Endothelial cell of umbilical vein (primary cell): Measurements from ENCODE around the gene VTI1A. TPM values are rescaled to one million over a fixed set of nuclear protein-coding genes. Genes with fewer than 3 reads are reported as not detected.

Experiments used
- BruUV-seq: library from RNA; stranded (reverse); fragments of 400-500 nt; replicated peaks from 2 replicates; lab custom pipeline; 2021; lab: Mats Ljungman, UMichigan
- CTCF ChIA-PET: fragments of 300-600, 350-600 bp; sonication (Branson Sonifier 250); formaldehyde crosslinking; loops from one replicate; lab custom pipeline; 2021; ENCODE audit warnings: antibody characterized with exemption, inconsistent platforms; lab: Charles Lee
- POLR2A ChIA-PET: fragments of 300-600, 350-600 bp; sonication (Branson Sonifier 250); formaldehyde crosslinking; loops from one replicate; lab custom pipeline; 2021; ENCODE audit warnings: antibody characterized with exemption, inconsistent platforms; lab: Charles Lee
- DNase-seq: peaks from one replicate; pipeline ENCODE4 v3.0.0-alpha.2; 2011; ENCODE audit warnings: low read depth, low spot score
- FAIRE-seq: peaks from 2 replicates; lab custom pipeline; 2011; peaks lifted over from hg19 to GRCh38; lab: Jason Lieb, UNC
- H2AFZ ChIP-seq: 2 replicates; pipeline ENCODE4 v1.6.0; 2012; ENCODE audit warnings: low read depth, low read length, control low read depth, inconsistent platforms
- H3K27ac ChIP-seq: 2 replicates; pipeline ENCODE4 v1.5.1; 2011; ENCODE audit warnings: low read depth, mild to moderate bottlenecking, control low read depth, low read length, moderate library complexity; ENCODE audit not compliant: insufficient read depth
- H3K27me3 ChIP-seq, 2 experiments: 2 replicates each; pipeline versions ENCODE4 v1.6.0 to v1.6.1; 2011; ENCODE audit warnings: low read length in 2 of 2, mixed read lengths in 1 of 2; ENCODE audit not compliant: control insufficient read depth in 2 of 2, insufficient read depth in 2 of 2
- H3K36me3 ChIP-seq, 2 experiments: 2 replicates in 1 of 2; 3 replicates in 1 of 2; pipeline ENCODE4 v1.5.1; 2011; ENCODE audit warnings: low read length in 2 of 2, mild to moderate bottlenecking in 1 of 2, moderate library complexity in 1 of 2; ENCODE audit not compliant: control insufficient read depth in 2 of 2, insufficient read depth in 2 of 2; ENCODE audit errors: extremely low read depth in 1 of 2
- H3K4me1 ChIP-seq: 3 replicates; pipeline ENCODE4 v1.5.1; 2011; ENCODE audit warnings: mild to moderate bottlenecking, low read length; ENCODE audit not compliant: control insufficient read depth, insufficient read depth; ENCODE audit errors: extremely low read depth
- H3K4me2 ChIP-seq: 2 replicates; pipeline ENCODE4 v1.6.1; 2011; ENCODE audit warnings: low read length, control low read depth, mixed read lengths; ENCODE audit not compliant: insufficient read depth
- H3K4me3 ChIP-seq, 3 experiments: fragments of 200-600 bp in 1 of 3; sonication (generic), shearing (Covaris generic) in 1 of 3; replicated peaks in 1 of 3; 2 replicates each; pipeline ENCODE4 v1.5.1; 2011 to 2016; ENCODE audit warnings: control low read depth in 3 of 3, low read length in 3 of 3, mild to moderate bottlenecking in 2 of 3, inconsistent platforms in 1 of 3, low read depth in 1 of 3, moderate library complexity in 1 of 3; ENCODE audit not compliant: insufficient read depth in 1 of 3
- H3K79me2 ChIP-seq: 2 replicates; pipeline ENCODE4 v1.6.0; 2012; ENCODE audit warnings: low read length, inconsistent platforms; ENCODE audit not compliant: control insufficient read depth, insufficient read depth
- H3K9ac ChIP-seq: replicated peaks from 2 replicates; pipeline ENCODE3; 2011; ENCODE audit warnings: low read length, control low read depth; ENCODE audit not compliant: insufficient read depth; ENCODE audit errors: extremely low read depth
- H3K9me1 ChIP-seq: replicated peaks from 3 replicates; pipeline ENCODE4 v1.6.0; 2011; ENCODE audit warnings: mild to moderate bottlenecking, low read length; ENCODE audit not compliant: control insufficient read depth, insufficient read depth; ENCODE audit errors: extremely low read depth
- H3K9me3 ChIP-seq: replicated peaks from 2 replicates; pipeline ENCODE4 v1.5.1; 2012; ENCODE audit warnings: low read length, inconsistent platforms; ENCODE audit not compliant: control insufficient read depth, insufficient read depth
- H4K20me1 ChIP-seq: replicated peaks from 2 replicates; pipeline ENCODE3; 2011; ENCODE audit warnings: mild to moderate bottlenecking, low read length; ENCODE audit not compliant: control insufficient read depth, insufficient read depth; ENCODE audit errors: extremely low read depth
- CTCF ChIP-seq, 2 donors: IDR thresholded peaks; 1 replicate in 1 of 2; 2 replicates in 1 of 2; pipeline ENCODE4 v1.5.1; 2011; ENCODE audit warnings: low read length in 2 of 2, mild to moderate bottlenecking in 2 of 2, moderate library complexity in 2 of 2, control low read depth in 1 of 2, inconsistent platforms in 1 of 2, low read depth in 1 of 2; ENCODE audit not compliant: insufficient read depth in 1 of 2; ENCODE audit errors: extremely low read depth in 1 of 2
- EZH2 ChIP-seq: IDR thresholded peaks from 2 replicates; pipeline ENCODE4 v1.6.1; 2012; ENCODE audit warnings: borderline replicate concordance, low read depth, mild to moderate bottlenecking, moderate library complexity, low read length, inconsistent platforms; ENCODE audit not compliant: severe bottlenecking
- FOS ChIP-seq: IDR thresholded peaks from 2 replicates; pipeline ENCODE4 v1.6.1; 2011; ENCODE audit warnings: mild to moderate bottlenecking, low read length, moderate library complexity, borderline replicate concordance; ENCODE audit not compliant: insufficient read depth
- GATA2 ChIP-seq: IDR thresholded peaks from 2 replicates; pipeline ENCODE4 v1.7.0; 2011; ENCODE audit warnings: low read depth, mild to moderate bottlenecking, moderate library complexity, mixed read lengths, low read length; ENCODE audit not compliant: insufficient read length, insufficient read depth
- JUN ChIP-seq: IDR thresholded peaks from 2 replicates; pipeline ENCODE4 v1.6.1; 2011; ENCODE audit warnings: borderline replicate concordance, low read depth; ENCODE audit not compliant: insufficient read length, insufficient read depth
- MYC ChIP-seq: IDR thresholded peaks from one replicate; pipeline ENCODE4 v1.6.1; 2011; ENCODE audit warnings: mild to moderate bottlenecking, low read depth, low read length
- POLR2A ChIP-seq: IDR thresholded peaks from 2 replicates; pipeline ENCODE4 v1.6.1; 2012; ENCODE audit warnings: low read depth, mild to moderate bottlenecking, control low read depth, low read length
- POLR2AphosphoS5 ChIP-seq: IDR thresholded peaks from 2 replicates; pipeline ENCODE4 v1.6.1; 2012; ENCODE audit warnings: low read depth, mild to moderate bottlenecking, control low read depth, low read length, moderate library complexity; ENCODE audit not compliant: insufficient read depth
- dilution Hi-C: fragments of 300-500 bp; cut with MboI; formaldehyde crosslinking; loops from one replicate; pipeline ENCODE4 v1.15.0; 2019; ENCODE audit warnings: low sequenced_read_pairs; ENCODE audit not compliant: extremely low pct_ligation_motif_present
- intact Hi-C: fragments of 100-400 bp; cut with micrococcal nuclease; formaldehyde crosslinking; loops from one replicate; pipeline ENCODE4 v1.10.0; 2022
- polyA plus RNA-seq, 4 experiments: library from polyadenylated mRNA; depleted of rRNA in 3 of 4; stranded (reverse) in 3 of 4; unstranded in 1 of 4; fragments of >200 nt; gene quantifications; 2 replicates each; pipeline versions ENCODE4 v1.2.1 to v1.2.3, GENCODE V29; 2011 to 2012; ENCODE audit warnings: missing spikeins in 1 of 4
- total RNA-seq: library from RNA; stranded (reverse); gene quantifications from 2 replicates; pipeline ENCODE4 v1.2.3, GENCODE V29; 2021
- TF ChIP-seq, protein P1 (sequence below): IDR thresholded peaks from 2 replicates; pipeline ENCODE4 v1.6.1; 2011; ENCODE audit not compliant: insufficient read depth, insufficient read length

The VTI1A gene
- total and polyA plus RNA-seq, 2 donors (not counting 3 experiments of a cell fraction or from before 2014, with no cell fraction given): 10.8 to 35.6 TPM

- Histone ChIP-seq H3K9me3 (no peaks in the 10 kb centered on the region), H3K27me3 (no peaks in the 10 kb centered on the region), H3K4me1 (no peaks in the 10 kb centered on the region), H4K20me1 (no peaks in the 10 kb centered on the region), H3K36me3 (no peaks in the 10 kb centered on the region), H3K79me2 (no peaks in the 10 kb centered on the region), H2AFZ (no peak overlapping the region), H3K9ac (no peak overlapping the region), H3K27ac (no peak overlapping the region), H3K4me2 (no peak overlapping the region), H3K9me1 (no peaks in the 10 kb centered on the region), H3K4me3 (no peak overlapping the region)
- POLR2A ChIA-PET: no interaction called here
- no TSS peak for BruUV-seq
- dilution Hi-C loops: no loop called here
- intact Hi-C loops: no loop called here
- FAIRE-seq: peak; percentile 43
- no peak for TF ChIP-seq CTCF (IDR thresholded peaks at IDR 0.05; ENCODE audit: extremely low read depth in 1 of 2, insufficient read depth in 1 of 2, low read depth in 1 of 2, low read length in 2 of 2)
- no peak for TF ChIP-seq EZH2
- no peak for TF ChIP-seq JUN
- no peak for TF ChIP-seq MYC
- TF ChIP-seq POLR2AphosphoS5: no peak
- TF ChIP-seq GATA2: no peak
- TF ChIP-seq, protein P1, sequence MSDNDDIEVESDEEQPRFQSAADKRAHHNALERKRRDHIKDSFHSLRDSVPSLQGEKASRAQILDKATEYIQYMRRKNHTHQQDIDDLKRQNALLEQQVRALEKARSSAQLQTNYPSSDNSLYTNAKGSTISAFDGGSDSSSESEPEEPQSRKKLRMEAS: no peak
- no peak for TF ChIP-seq POLR2A
- no peak for TF ChIP-seq FOS
- CTCF ChIA-PET: no interaction called here
- DNase-seq: no peak
These were observed 397.9 kb downstream of the VTI1A start for GRCh38 chr10:112844681-112845544.
